ENCODE results near the gene PDE6C. TPM values are rescaled to one million over a fixed set of nuclear protein-coding genes. Genes with fewer than 3 reads are reported as not detected.

PDE6C gene
- total RNA-seq, 1 donor from 2014 or later: not detected

GRCh38 chr10:93570383-93570782 is 42.0 kb upstream of the PDE6C start:
- no peak overlapping the region for H3K4me3 Mint-ChIP-seq
- no peak for DNase-seq (ENCODE audit: extremely low spot score, unreplicated experiment)
- peaks cover 20% of the 10 kb centered on the region for H3K4me1 Mint-ChIP-seq (ENCODE audit: unreplicated experiment)
- H3K27ac Mint-ChIP-seq: no peak overlapping the region
- no peaks in the 10 kb centered on the region for H3K36me3 Mint-ChIP-seq
- no peak for TF ChIP-seq CTCF (conservative IDR thresholded peaks at IDR 0.05)
- H3K9me3 Mint-ChIP-seq: no peaks in the 10 kb centered on the region
- H3K27me3 Mint-ChIP-seq: peaks cover 85% of the 10 kb centered on the region

GRCh38 chr10:93572606-93573005 is 39.7 kb upstream of the PDE6C start:
- H3K4me1 Mint-ChIP-seq (ENCODE audit: unreplicated experiment): peaks cover 9% of the 10 kb centered on the region
- DNase-seq (ENCODE audit: extremely low spot score, unreplicated experiment): no peak
- no peak overlapping the region for H3K4me3 Mint-ChIP-seq
- H3K27ac Mint-ChIP-seq: no peak overlapping the region
- no peaks in the 10 kb centered on the region for H3K36me3 Mint-ChIP-seq
- no peak for TF ChIP-seq CTCF (conservative IDR thresholded peaks at IDR 0.05)
- peaks cover 66% of the 10 kb centered on the region for H3K27me3 Mint-ChIP-seq
- H3K9me3 Mint-ChIP-seq: no peaks in the 10 kb centered on the region

GRCh38 chr10:93573051-93573909 is 39.1 kb upstream of the PDE6C start:
- Mint-ChIP-seq H3K4me1 (ENCODE audit: unreplicated experiment) (peaks cover 13% of the 10 kb centered on the region), H3K36me3 (no peaks in the 10 kb centered on the region), H3K4me3 (peak overlapping the region; percentile 30), H3K27ac (peak overlapping the region; percentile 12), H3K9me3 (no peaks in the 10 kb centered on the region), H3K27me3 (peaks cover 59% of the 10 kb centered on the region)
- no peak for TF ChIP-seq CTCF (conservative IDR thresholded peaks at IDR 0.05)
- DNase-seq (ENCODE audit: extremely low spot score, unreplicated experiment): no peak

GRCh38 chr10:93573924-93574323 is 38.4 kb upstream of the PDE6C start:
- no peak overlapping the region for H3K27ac Mint-ChIP-seq
- no peaks in the 10 kb centered on the region for H3K9me3 Mint-ChIP-seq
- DNase-seq (ENCODE audit: extremely low spot score, unreplicated experiment): no peak
- no peaks in the 10 kb centered on the region for H3K36me3 Mint-ChIP-seq
- peaks cover 13% of the 10 kb centered on the region for H3K4me1 Mint-ChIP-seq (ENCODE audit: unreplicated experiment)
- peak overlapping the region; percentile 28 for H3K4me3 Mint-ChIP-seq
- peaks cover 53% of the 10 kb centered on the region for H3K27me3 Mint-ChIP-seq
- no peak for TF ChIP-seq CTCF (conservative IDR thresholded peaks at IDR 0.05)

GRCh38 chr10:93576888-93577287 is 35.4 kb upstream of the PDE6C start:
- no peak for DNase-seq (ENCODE audit: extremely low spot score, unreplicated experiment)
- H3K27me3 Mint-ChIP-seq: peaks cover 35% of the 10 kb centered on the region
- peaks cover 19% of the 10 kb centered on the region for H3K4me1 Mint-ChIP-seq (ENCODE audit: unreplicated experiment)

More at GRCh38 chr10:93576888-93577287, 35.4 kb upstream of the PDE6C start:
- no peaks in the 10 kb centered on the region for H3K9me3 Mint-ChIP-seq
- H3K36me3 Mint-ChIP-seq: peaks cover 5% of the 10 kb centered on the region
- H3K27ac Mint-ChIP-seq: no peak overlapping the region
- H3K4me3 Mint-ChIP-seq: no peak overlapping the region
- no peak for TF ChIP-seq CTCF (conservative IDR thresholded peaks at IDR 0.05)
